SK-N-MC (cell line): Measurements from ENCODE around the gene TACR2.

Experiments
- DNase-seq: peaks from one replicate; pipeline ENCODE4 v3.0.0-alpha.2; 2011; ENCODE audit warnings: low read depth, low spot score
- H3K27ac ChIP-seq: fragments of 200-600 bp; sonication (generic); 2 replicates; pipeline ENCODE4 v1.5.1; 2016; ENCODE audit warnings: mixed run types
- H3K36me3 ChIP-seq: fragments of 200-600 bp; sonication (generic); 2 replicates; pipeline ENCODE4 v1.6.1; 2017; ENCODE audit warnings: antibody characterized with exemption, low read length, mixed read lengths; ENCODE audit not compliant: insufficient read depth
- H3K4me3 ChIP-seq: fragments of 200-600 bp; sonication (generic); 2 replicates; pipeline ENCODE4 v1.5.1; 2016
- H3K9ac ChIP-seq: fragments of 200-600 bp; sonication (generic); 2 replicates; pipeline ENCODE4 v1.8.0; 2017; ENCODE audit warnings: mixed run types, mixed read lengths; ENCODE audit not compliant: insufficient read length
- H3K9me3 ChIP-seq: fragments of 200-600 bp; sonication (generic); 2 replicates; pipeline ENCODE4 v1.6.1; 2017; ENCODE audit warnings: low read depth, mild to moderate bottlenecking, antibody characterized with exemption, low read length, moderate library complexity, mixed read lengths
- EZH2 ChIP-seq: fragments of 200-600 bp; sonication (generic); IDR thresholded peaks from one replicate; pipeline ENCODE4 v1.6.1; 2017; ENCODE audit warnings: antibody characterized with exemption
- FOXP2 ChIP-seq: optimal IDR thresholded peaks from 2 replicates; pipeline ENCODE3; 2011; ENCODE audit warnings: mild to moderate bottlenecking, moderate library complexity; ENCODE audit not compliant: insufficient read depth; ENCODE audit errors: extremely low read length, control extremely low read depth
- POLR2AphosphoS5 ChIP-seq: IDR thresholded peaks from 2 replicates; pipeline ENCODE4 v1.6.1; 2012; ENCODE audit warnings: mild to moderate bottlenecking, low read depth, low read length, borderline replicate concordance

TACR2 gene

GRCh38 chr10:69382382-69383117 is 34.2 kb downstream of the TACR2 start:
- H3K27ac ChIP-seq, result no peak overlapping the region
- no peak overlapping the region for H3K9ac ChIP-seq
- TF ChIP-seq POLR2AphosphoS5 (no peak), EZH2 (no peak), FOXP2 (no peak)
- H3K4me3 ChIP-seq, result no peak overlapping the region
- no peaks in the 10 kb centered on the region for H3K36me3 ChIP-seq
- DNase-seq, result no peak
- H3K9me3 ChIP-seq, result no peaks in the 10 kb centered on the region

GRCh38 chr10:69379800-69380199 is 36.9 kb downstream of the TACR2 start:
- DNase-seq, result no peak
- no peaks in the 10 kb centered on the region for H3K36me3 ChIP-seq
- H3K9ac ChIP-seq, result no peak overlapping the region
- no peak overlapping the region for H3K27ac ChIP-seq
- no peak for TF ChIP-seq FOXP2
- no peak for TF ChIP-seq POLR2AphosphoS5
- TF ChIP-seq EZH2, result no peak
- no peak overlapping the region for H3K4me3 ChIP-seq
- no peaks in the 10 kb centered on the region for H3K9me3 ChIP-seq

- TF ChIP-seq EZH2, result no peak
- TF ChIP-seq FOXP2, result no peak
- TF ChIP-seq POLR2AphosphoS5, result no peak
- no peaks in the 10 kb centered on the region for H3K36me3 ChIP-seq
- no peaks in the 10 kb centered on the region for H3K9me3 ChIP-seq
- no peak overlapping the region for H3K27ac ChIP-seq
- H3K9ac ChIP-seq, result no peak overlapping the region
- no peak overlapping the region for H3K4me3 ChIP-seq
- DNase-seq, result no peak
These were observed 38.8 kb downstream of the TACR2 start for GRCh38 chr10:69377933-69378332.

- Histone ChIP-seq H3K36me3 (no peaks in the 10 kb centered on the region), H3K4me3 (no peak overlapping the region), H3K9ac (no peak overlapping the region), H3K9me3 (no peaks in the 10 kb centered on the region), H3K27ac (no peak overlapping the region)
- no peak for TF ChIP-seq POLR2AphosphoS5
- TF ChIP-seq FOXP2, result no peak
- TF ChIP-seq EZH2, result no peak
- no peak for DNase-seq
These were observed 39.5 kb downstream of the TACR2 start for GRCh38 chr10:69377191-69377590.

GRCh38 chr10:69376662-69377061 is 40.1 kb downstream of the TACR2 start:
- H3K36me3 ChIP-seq, result no peaks in the 10 kb centered on the region
- no peak overlapping the region for H3K9ac ChIP-seq
- no peak for TF ChIP-seq POLR2AphosphoS5
- TF ChIP-seq FOXP2, result no peak
- no peak for TF ChIP-seq EZH2
- H3K9me3 ChIP-seq, result no peaks in the 10 kb centered on the region
- no peak overlapping the region for H3K4me3 ChIP-seq
- no peak for DNase-seq
- no peak overlapping the region for H3K27ac ChIP-seq

GRCh38 chr10:69375307-69376151 is 41.2 kb downstream of the TACR2 start:
- DNase-seq, result no peak
- Histone ChIP-seq H3K36me3 (no peaks in the 10 kb centered on the region), H3K27ac (no peak overlapping the region), H3K9ac (no peak overlapping the region), H3K9me3 (no peaks in the 10 kb centered on the region), H3K4me3 (no peak overlapping the region)
- TF ChIP-seq POLR2AphosphoS5 (no peak), EZH2 (no peak), FOXP2 (no peak)

- H3K9me3 ChIP-seq, result no peaks in the 10 kb centered on the region
These were observed 41.8 kb downstream of the TACR2 start for GRCh38 chr10:69374931-69375306.

GRCh38 chr10:69374242-69374641 is 42.5 kb downstream of the TACR2 start:
- no peak for DNase-seq
- TF ChIP-seq POLR2AphosphoS5 (no peak), EZH2 (no peak), FOXP2 (no peak)
- no peak overlapping the region for H3K9ac ChIP-seq
- no peaks in the 10 kb centered on the region for H3K9me3 ChIP-seq
- no peaks in the 10 kb centered on the region for H3K36me3 ChIP-seq
- H3K27ac ChIP-seq, result no peak overlapping the region
- H3K4me3 ChIP-seq, result no peak overlapping the region

More at GRCh38 chr10:69374931-69375306, 41.8 kb downstream of the TACR2 start:
- Histone ChIP-seq H3K27ac (no peak overlapping the region), H3K4me3 (no peak overlapping the region), H3K9ac (no peak overlapping the region), H3K36me3 (no peaks in the 10 kb centered on the region)
- TF ChIP-seq EZH2, result no peak
- TF ChIP-seq POLR2AphosphoS5, result no peak
- TF ChIP-seq FOXP2, result no peak
- no peak for DNase-seq
